ENCODE data around the gene CCDC91.

- TF ChIP-seq CTCF (conservative IDR thresholded peaks at IDR 0.05; ENCODE audit: low read depth, low read length) (no peak), POLR2A (IDR thresholded peaks at IDR 0.05; ENCODE audit: low read depth, low read length) (no peak)
These were observed 19.5 kb downstream of the CCDC91 start for GRCh38 chr12:28209782-28210181.

Data from IMR-90 (cell line).